ENCODE results near the gene RND1. TPM values are rescaled to one million over a fixed set of nuclear protein-coding genes. Genes with fewer than 3 reads are reported as not detected.
A peak's percentile ranks its signal among the peaks of the same experiment; 100 is the strongest.
"Not testable (repeated sequence)": the region's sequence is repeated elsewhere in the genome, so short reads cannot be mapped to it uniquely, and the experiment has no call there.

RND1 gene
- total RNA-seq, 1 donor from 2014 or later = 0.85 TPM

DNA sequence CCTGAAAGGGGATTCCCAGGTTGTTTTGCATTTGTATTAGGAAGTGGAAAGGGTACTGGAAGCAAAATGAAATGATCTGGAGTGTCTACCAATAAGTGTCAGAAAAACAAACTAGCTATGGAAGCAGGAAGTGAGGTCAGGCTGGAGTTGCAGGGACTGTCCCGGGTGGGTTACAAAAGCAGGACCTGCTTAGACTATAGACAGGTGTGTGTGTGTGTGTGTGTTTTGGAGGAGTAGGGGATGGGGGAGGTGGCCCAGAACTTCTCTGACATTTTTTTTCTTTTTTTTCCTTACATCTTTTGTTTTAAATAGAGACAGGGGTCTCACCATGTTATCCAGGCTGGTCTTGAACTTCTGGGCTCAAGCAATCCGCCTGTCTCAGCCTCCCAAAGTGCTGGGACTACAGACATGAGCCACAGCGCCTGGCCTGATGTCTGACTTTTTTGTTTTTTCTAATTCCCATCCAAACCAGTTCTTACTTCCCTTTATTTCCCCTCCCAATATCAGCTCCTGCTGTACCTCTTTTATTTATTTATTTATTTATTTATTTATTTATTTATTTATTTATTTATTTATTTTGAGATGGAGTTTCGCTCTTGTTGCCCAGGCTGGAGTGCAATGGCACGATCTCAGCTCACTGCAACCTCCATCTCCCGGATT is 512 bp upstream of the RND1 start:
- peak overlapping the region; percentile 71 to 90 for H3K4me3 ChIP-seq
- no peak for DNase-seq (ENCODE audit: low spot score in 2 of 2)
- intact Hi-C loops (cut with DNase I) = no loop called here
- H3K9me3 ChIP-seq = no peaks in the 10 kb centered on the region
- H3K36me3 ChIP-seq = no peaks in the 10 kb centered on the region
- TF ChIP-seq, protein P1, sequence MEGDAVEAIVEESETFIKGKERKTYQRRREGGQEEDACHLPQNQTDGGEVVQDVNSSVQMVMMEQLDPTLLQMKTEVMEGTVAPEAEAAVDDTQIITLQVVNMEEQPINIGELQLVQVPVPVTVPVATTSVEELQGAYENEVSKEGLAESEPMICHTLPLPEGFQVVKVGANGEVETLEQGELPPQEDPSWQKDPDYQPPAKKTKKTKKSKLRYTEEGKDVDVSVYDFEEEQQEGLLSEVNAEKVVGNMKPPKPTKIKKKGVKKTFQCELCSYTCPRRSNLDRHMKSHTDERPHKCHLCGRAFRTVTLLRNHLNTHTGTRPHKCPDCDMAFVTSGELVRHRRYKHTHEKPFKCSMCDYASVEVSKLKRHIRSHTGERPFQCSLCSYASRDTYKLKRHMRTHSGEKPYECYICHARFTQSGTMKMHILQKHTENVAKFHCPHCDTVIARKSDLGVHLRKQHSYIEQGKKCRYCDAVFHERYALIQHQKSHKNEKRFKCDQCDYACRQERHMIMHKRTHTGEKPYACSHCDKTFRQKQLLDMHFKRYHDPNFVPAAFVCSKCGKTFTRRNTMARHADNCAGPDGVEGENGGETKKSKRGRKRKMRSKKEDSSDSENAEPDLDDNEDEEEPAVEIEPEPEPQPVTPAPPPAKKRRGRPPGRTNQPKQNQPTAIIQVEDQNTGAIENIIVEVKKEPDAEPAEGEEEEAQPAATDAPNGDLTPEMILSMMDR (IDR thresholded peaks at IDR 0.05) = no peak
- H3K27ac ChIP-seq = no peak overlapping the region
- peaks cover 3 to 10% of the 10 kb centered on the region in 2 donors for H3K4me1 ChIP-seq
- H3K27me3 ChIP-seq = no peaks in the 10 kb centered on the region

DNA sequence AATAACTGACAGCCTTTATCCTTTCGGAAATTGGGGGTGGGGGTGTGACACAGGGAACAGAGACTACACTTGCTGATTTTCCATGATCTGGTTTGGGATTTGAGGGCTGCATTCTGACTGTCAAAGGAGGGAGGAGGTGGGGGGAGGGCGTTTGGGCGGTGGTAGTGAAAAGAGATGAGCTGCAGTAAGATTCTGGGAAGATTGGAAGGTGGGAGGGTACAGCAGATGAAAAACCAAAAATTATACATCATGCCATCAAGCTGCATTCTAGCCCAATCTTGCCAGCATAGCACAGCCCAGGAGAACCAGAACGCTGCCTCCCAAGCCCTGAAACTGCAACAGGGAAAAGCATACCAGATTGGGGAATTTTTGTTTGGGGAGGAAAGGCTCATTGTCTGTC is 2.4 kb downstream of the RND1 start:
- no peak overlapping the region for H3K27ac ChIP-seq
- TF ChIP-seq, protein P1 (IDR thresholded peaks at IDR 0.05) = no peak
- no peaks in the 10 kb centered on the region for H3K9me3 ChIP-seq
- H3K27me3 ChIP-seq = no peaks in the 10 kb centered on the region
- no peak for DNase-seq (ENCODE audit: low spot score in 2 of 2)
- no peak overlapping the region for H3K4me3 ChIP-seq
- H3K36me3 ChIP-seq = no peaks in the 10 kb centered on the region
- intact Hi-C loops (cut with DNase I) = no loop called here
- H3K4me1 ChIP-seq = peaks cover 3 to 10% of the 10 kb centered on the region in 2 donors

GRCh38 chr12:48862760-48863159 is 2.9 kb downstream of the RND1 start:
- DNase-seq (ENCODE audit: low spot score in 2 of 2) = no peak
- peaks cover 3 to 10% of the 10 kb centered on the region in 2 donors for H3K4me1 ChIP-seq
- no peaks in the 10 kb centered on the region for H3K27me3 ChIP-seq
- H3K27ac ChIP-seq = no peak overlapping the region
- TF ChIP-seq, protein P1 (IDR thresholded peaks at IDR 0.05) = no peak
- no peaks in the 10 kb centered on the region for H3K36me3 ChIP-seq
- H3K9me3 ChIP-seq = no peaks in the 10 kb centered on the region
- H3K4me3 ChIP-seq = no peak overlapping the region
- intact Hi-C loops (cut with DNase I) = no loop called here

GRCh38 chr12:48861111-48861510 is 4.6 kb downstream of the RND1 start:
- DNase-seq (ENCODE audit: low spot score in 2 of 2) = no peak
- intact Hi-C loops (cut with DNase I) = no loop called here

DNA sequence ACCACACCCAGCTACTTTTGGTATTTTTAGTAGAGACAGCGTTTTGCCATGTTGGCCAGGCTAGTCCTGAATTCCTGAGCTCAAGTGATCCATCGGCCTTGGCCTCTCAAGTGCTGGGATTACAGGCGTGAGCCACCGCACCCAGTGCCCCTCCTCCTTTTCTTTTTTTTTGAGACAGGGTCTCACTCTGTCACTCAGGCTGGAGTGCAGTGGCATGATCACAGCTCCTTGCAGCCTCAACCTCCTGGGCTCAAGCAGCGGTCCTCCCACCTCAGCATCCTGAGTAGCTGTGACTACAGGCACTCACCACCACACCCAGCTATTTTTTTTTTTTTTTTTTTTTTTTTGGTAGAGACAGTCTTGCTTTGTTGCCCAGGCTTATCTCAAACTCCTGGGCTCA is 5.4 kb downstream of the RND1 start:
- H3K9me3 ChIP-seq; intact Hi-C loops (cut with DNase I); DNase-seq (ENCODE audit: low spot score in 2 of 2); H3K27me3 ChIP-seq; H3K36me3 ChIP-seq; H3K27ac ChIP-seq; H3K4me1 ChIP-seq; H3K4me3 ChIP-seq: not testable (repeated sequence)

More at GRCh38 chr12:48861111-48861510, 4.6 kb downstream of the RND1 start:
- Histone ChIP-seq H3K36me3 (no peaks in the 10 kb centered on the region), H3K4me3 (no peak overlapping the region), H3K9me3 (no peaks in the 10 kb centered on the region), H3K4me1 (peaks cover 3 to 8% of the 10 kb centered on the region in 2 donors), H3K27ac (no peak overlapping the region), H3K27me3 (no peaks in the 10 kb centered on the region)
- TF ChIP-seq, protein P1 (IDR thresholded peaks at IDR 0.05) = no peak

DNA sequence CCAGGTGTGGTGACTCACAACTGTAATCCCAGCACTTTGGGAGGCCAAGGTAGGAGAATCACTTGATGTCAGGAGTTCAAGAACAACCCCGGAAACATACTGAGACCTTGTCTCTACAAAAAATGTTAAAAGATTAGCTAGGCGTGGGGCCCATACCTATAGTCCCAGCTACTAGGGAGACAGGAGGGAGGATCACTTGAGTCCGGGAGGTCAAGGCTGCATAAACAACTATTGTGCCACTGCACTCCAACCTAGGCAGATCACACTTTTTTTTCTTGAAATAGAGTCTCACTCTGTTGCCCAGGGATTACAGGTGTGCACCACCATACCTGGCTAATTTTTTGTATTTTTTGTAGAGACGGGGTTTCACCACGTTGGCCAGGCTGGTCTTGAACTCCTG is 6.1 kb downstream of the RND1 start:
- intact Hi-C loops (cut with DNase I) = no loop called here
- H3K4me1 ChIP-seq = no peaks in the 10 kb centered on the region

More for the DNA sequence above, 6.1 kb downstream of the RND1 start:
- no peaks in the 10 kb centered on the region for H3K36me3 ChIP-seq
- TF ChIP-seq, protein P1 (IDR thresholded peaks at IDR 0.05) = no peak
- H3K4me3 ChIP-seq = no peak overlapping the region
- no peak for DNase-seq (ENCODE audit: low spot score in 2 of 2)
- H3K27ac ChIP-seq = no peak overlapping the region
- H3K27me3 ChIP-seq = no peaks in the 10 kb centered on the region
- no peaks in the 10 kb centered on the region for H3K9me3 ChIP-seq
